Skin of body (tissue), 2 donors: ENCODE data around the gene CHCHD1. TPM values are rescaled to one million over a fixed set of nuclear protein-coding genes. Genes with fewer than 3 reads are reported as not detected.
"Not testable (repeated sequence)": the region's sequence is repeated elsewhere in the genome, so short reads cannot be mapped to it uniquely, and the experiment has no call there.

Source experiments
- DNase-seq: peaks from one replicate; lab custom pipeline; 2025; lab: John Stamatoyannopoulos, UW
- total RNA-seq: library from RNA; depleted of rRNA; stranded (reverse); fragments of >200 nt; gene quantifications from one replicate; pipeline ENCODE4 v1.2.3, GENCODE V29; 2014

CHCHD1 gene
- total RNA-seq, 1 donor from 2014 or later = 18.6 TPM

DNA sequence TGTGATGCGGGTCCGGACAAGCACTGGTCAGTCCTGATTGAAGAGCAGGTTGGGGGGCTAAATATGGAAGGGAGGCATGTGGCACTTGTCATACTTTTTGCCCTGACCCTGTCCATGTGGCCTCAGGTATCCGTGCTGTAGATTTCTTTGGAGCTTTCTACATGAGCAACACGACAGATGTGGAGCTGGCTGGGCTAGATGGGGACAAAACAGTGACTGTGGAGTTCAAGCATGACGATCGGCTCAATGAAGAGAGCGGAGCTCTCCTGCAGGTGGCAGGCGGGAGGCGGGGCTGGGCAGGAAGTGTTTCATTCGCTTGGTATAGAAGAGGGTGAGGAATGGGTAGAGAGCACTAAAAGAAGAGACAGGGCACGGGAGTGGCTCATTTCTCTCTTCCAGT lies 13.0 kb upstream of the CHCHD1 start:
- no peak for DNase-seq

DNA sequence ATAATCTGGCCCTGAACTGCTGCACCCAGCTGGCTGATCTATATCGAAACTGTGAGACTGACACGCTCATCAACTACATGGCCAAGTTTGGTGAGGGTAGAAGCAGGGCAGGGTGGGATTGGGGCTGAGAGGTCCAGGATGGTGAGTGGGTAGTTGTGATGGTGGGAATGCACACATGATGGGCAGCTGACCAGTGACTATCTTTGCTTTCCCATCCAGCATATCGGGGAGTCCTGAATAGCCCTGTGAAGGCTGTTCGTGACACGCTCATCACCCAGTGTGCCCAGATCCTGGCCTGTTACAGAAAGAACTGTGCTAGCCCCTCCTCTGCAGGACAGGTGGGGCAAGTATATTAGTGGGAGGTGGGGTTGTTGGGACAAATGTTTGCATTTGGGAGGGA lies 12.5 kb upstream of the CHCHD1 start:
- DNase-seq = no peak

DNA sequence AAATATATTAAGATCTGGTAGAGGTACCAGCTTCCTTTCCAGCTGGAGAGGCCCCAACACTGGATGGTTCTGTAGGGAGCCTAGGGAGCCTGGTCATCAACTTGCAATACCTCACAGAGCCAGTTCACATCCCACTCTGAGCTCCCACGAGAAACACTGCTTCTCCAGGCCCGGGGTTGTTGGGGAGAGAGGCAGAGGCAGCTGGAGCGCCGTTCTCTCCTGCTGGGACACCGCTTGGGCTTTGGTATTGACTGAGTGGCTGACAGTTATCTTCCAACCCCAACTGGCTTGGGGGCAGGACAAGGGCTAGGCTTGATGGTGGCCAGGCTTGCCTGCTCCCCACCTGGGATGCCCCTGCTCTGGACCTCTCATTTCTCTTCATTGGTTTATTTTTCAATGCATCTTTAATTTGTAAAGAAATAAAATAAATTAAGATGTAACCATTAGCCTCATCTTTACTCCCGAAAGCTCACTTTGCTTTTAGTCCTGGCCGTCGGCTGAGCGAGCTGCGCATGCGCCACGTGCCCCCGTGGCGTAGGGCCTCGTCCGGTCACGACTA lies 10.0 kb upstream of the CHCHD1 start:
- no peak for DNase-seq

DNA sequence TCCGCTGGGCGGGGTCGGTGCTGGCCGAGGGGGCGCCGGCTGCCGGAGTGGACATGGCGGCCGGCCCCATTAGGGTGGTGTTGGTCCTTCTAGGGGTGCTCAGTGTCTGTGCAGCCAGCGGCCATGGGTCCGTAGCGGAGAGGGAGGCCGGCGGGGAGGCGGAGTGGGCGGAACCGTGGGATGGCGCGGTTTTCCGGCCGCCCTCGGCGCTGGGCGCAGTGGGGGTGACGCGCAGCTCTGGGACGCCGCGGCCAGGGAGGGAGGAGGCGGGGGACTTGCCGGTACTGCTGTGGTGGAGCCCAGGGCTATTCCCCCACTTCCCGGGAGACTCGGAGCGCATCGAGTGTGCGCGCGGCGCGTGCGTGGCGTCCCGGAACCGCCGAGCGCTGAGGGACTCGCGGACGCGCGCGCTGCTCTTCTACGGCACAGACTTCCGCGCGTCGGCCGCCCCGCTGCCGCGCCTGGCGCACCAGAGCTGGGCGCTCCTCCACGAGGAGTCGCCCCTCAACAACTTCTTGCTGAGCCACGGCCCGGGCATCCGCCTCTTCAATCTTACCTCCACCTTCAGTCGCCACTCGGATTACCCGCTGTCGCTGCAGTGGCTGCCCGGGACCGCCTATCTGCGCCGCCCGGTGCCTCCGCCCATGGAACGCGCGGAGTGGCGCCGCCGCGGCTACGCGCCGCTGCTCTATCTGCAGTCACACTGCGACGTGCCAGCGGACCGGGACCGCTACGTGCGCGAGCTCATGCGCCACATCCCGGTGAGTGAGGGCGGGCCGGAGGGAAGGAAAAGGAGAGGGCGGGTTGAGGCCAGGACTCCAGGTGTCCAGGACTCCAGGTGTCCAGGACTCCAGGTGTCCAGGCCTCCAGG lies 9.3 kb upstream of the CHCHD1 start:
- DNase-seq = peak; percentile 70

DNA sequence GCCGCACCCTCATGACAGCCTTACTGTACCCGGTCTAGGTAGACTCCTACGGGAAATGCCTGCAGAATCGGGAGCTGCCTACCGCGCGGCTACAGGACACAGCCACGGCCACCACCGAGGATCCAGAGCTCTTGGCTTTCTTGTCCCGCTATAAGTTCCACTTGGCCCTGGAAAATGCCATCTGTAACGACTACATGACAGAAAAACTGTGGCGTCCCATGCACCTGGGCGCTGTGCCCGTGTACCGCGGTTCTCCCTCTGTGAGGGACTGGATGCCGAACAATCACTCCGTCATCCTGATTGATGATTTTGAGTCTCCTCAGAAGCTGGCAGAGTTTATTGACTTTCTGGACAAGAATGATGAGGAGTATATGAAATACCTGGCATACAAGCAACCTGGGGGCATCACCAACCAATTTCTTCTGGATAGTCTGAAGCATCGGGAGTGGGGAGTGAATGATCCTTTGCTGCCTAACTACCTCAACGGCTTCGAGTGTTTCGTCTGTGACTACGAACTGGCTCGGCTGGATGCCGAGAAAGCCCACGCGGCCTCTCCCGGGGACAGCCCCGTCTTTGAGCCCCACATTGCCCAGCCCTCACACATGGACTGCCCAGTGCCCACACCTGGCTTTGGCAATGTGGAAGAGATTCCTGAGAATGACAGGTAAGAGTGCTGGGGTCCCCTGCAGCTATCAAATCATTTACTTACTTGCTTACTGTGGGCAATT lies 8.5 kb upstream of the CHCHD1 start:
- no peak for DNase-seq

DNA sequence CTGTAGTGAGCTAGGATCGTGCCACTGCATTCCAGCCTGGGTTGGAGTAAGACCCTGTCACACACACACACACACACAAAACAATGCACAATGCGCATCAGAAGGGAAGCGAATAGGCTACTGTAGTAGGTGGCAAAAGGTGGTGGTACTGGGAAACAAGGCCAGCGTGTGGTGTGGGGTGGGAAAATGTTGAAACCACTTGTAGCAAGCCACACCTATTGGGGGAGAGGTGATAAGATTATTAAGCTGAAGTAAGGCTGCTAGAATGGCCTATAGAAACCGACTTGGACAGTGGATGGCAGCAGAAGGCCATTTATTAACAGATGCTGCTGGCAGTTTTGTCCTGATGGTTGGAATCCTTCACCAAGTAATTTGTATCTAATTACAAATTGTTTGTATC lies 7.2 kb upstream of the CHCHD1 start:
- DNase-seq = no peak

DNA sequence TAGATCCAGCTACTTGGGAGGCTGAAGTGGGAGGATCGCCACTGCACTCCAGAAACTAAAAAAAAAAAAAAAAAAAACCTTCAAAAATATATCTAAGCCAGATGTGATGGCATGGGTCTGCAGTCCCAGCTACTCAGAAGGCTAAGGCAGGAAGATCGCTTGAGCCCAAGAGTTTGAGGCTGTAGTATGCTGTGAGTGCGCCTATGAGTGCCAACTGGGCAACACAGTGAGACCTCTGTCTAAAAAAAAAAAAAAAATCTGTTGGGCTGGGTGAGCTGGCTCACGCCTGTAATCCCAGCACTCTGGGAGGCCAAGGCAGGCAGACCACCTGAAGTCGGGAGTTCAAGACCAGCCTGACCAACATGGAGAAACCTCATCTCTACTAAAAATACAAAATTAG lies 2.8 kb upstream of the CHCHD1 start:
- DNase-seq = no peak

DNA sequence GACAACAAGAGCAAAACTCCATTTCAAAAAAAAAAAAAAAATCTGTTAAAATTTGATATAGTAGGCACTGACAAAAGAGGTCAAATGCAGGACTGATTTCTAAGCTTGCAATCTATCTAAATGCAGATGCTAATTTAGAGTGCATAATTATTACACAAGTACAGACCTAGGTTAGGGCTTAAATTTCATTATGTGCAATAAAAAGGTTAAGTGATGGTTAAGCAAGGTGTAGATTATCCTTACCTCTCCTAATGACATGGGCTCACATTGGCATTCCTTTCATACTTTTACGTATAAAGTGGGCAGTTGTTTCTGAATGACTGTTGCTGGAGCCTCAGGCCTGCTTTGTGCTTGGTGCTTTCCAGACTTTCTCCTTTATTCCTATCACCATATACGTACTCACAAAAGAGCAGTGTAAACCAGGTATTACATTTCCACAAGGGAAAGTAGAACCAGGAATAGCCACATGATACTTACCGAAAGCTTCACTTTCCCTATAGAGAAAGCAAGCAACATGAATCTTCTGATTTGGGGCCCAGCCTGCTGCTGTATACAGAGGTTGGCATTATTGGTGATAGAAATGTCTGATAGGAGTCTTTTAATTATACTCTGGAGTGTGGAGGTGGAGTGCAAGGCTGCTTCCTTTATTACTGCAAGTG lies 2.2 kb upstream of the CHCHD1 start:
- DNase-seq = no peak

DNA sequence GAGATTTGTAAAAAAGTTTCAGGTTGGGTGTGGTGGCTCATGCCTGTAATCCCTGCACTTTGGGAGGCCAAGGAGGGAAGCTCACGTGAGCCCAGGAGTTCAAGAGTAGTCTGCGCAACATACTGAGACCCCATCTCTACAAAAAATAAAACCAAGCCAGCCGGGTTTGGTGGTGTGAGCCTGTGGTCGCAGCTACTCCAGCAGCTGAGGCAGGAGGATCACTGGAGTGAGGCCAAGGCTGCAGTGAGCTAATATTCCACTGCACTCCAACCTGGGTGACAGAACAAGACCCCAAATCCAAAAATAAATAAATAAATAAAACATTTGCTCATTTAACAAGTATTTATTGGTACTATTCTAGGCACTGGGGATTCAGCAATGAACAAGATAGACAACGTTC lies 1.5 kb upstream of the CHCHD1 start:
- DNase-seq = no peak

DNA sequence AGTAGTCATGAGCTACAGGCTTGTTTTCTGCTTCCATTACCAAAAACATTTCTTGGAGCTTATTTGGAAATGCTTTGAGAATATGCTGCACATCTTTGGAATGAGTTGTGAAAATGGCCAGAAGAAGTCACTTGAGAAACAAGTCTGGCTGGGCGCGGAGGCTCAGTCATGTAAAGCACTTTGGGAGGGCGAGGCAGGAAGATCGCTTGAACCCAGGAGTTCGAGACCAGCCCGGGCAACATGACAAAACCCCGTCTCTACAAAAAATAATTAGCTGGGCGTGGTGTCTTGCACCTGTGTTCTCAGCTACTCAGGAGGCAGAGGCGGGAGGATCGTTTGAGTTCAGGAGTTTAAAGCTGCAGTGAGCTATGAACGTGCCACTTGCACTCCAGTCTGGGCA lies 882 bp upstream of the CHCHD1 start:
- DNase-seq = no peak

DNA sequence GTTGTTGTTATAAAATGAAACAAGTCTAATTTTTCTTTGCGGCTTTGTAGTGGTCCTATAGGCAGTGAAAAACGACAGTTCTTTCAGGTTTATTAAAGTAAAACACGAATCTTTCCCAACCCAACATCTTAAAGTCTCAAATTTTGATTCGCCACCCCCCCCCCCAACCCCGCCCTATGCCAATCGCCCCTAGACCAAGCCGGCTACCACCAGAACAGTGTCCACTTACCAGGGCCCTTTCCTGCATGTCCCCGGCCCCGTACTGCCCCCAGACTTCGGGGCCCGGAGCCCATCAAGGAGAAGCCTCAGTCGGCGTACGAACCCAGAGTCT lies 335 bp upstream of the CHCHD1 start:
- DNase-seq = no peak

DNA sequence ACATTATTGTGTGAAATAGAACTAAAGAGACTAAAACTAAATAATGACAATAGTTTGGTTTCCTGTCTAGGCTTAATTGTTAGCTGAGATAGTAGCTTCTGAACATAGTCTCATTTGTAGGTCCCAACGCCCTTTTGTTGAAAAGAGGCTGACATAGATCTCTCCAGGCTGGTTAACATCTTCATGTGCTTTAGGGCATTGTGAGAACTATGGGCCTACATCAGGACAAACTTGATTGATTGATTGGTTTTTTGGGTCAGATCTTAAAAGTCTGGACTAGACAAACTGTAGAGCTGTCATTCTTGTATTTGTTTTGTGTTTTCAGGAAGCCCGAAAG lies 869 bp downstream of the CHCHD1 start:
- DNase-seq = no peak

DNA sequence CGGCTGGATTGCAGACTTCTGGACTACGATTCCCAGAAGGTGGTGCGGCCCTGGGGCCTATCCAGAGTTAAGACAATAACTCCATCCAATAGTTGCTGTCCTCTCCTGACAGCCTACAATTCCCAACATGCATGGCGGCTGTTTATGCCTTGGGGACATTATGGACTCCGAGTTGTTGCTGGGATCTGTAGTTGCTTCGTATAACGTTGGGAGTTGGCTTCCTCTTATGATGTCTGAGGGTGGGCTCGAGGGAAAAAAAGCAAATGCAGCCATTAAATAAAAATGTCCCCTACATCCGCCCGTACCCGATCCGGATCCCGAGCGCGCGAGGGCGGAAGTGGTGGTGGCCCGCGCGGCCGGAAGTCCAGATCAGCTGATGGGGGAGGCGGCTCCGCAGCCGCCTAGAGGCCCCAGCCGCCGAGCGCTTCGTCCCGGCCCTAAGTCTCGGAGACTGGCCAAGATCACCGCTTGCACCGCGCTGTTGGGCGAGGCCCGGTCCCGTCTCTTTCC lies 3.4 kb downstream of the CHCHD1 start, which contains the start of gene ZSWIM8:
TSS of gene ZSWIM8 (plus strand) at position 396 of the 510 bp plus-strand sequence. CDS start 273 bp downstream, outside the sequence.
- DNase-seq = peak; percentile 99

DNA sequence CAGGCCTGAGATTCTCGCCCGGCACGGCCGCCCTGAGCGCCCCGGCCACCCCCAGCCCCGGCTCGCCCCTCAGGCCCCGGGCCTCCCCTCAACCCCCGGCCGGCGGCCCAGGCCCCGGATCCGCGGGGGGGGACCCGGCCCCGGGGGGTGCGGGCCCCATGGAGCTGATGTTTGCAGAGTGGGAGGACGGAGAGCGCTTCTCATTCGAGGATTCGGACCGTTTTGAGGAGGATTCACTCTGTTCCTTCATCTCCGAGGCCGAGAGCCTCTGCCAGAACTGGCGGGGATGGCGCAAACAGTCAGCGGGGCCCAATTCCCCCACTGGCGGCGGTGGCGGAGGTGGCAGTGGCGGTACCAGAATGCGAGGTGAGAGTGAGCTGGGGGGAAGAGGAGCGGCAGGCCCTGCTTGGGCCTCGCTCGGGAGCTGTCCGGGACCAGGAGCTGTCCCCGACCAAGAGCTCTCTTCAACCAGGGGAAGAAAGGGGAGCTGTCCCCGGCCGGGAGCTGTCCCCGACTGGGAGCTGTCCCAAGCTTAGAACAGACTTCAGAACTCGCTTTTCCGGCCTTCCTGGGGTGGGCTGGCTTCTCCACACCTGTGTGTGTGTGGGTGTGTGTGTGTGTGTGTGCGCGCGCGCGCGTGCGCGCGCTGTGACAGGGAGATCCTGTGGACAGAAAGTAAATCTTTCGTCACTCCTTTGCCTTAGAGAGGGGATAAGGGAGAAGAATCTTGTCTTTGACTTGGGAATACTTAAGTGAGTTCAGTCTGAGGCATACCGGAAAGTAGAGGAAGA lies 4.1 kb downstream of the CHCHD1 start:
- DNase-seq = no peak

DNA sequence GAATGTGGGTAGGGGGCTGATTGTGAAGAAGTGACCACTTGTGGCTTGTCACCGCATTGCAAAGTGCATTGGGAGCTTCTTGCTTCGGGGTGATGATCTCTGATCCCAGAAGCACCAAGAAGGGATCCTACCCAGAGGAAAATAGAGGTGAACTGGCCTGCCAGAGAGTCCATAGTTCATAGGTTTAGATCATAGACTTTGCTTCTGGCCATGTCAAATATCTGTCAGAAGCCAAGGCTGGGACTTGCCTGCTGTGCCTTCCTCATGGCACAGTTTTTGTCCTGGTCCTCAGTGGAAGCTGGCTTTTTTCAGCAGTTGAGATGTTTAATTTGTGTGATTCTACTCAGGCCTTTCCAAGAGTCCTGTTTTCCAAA lies 4.7 kb downstream of the CHCHD1 start:
- DNase-seq = no peak

DNA sequence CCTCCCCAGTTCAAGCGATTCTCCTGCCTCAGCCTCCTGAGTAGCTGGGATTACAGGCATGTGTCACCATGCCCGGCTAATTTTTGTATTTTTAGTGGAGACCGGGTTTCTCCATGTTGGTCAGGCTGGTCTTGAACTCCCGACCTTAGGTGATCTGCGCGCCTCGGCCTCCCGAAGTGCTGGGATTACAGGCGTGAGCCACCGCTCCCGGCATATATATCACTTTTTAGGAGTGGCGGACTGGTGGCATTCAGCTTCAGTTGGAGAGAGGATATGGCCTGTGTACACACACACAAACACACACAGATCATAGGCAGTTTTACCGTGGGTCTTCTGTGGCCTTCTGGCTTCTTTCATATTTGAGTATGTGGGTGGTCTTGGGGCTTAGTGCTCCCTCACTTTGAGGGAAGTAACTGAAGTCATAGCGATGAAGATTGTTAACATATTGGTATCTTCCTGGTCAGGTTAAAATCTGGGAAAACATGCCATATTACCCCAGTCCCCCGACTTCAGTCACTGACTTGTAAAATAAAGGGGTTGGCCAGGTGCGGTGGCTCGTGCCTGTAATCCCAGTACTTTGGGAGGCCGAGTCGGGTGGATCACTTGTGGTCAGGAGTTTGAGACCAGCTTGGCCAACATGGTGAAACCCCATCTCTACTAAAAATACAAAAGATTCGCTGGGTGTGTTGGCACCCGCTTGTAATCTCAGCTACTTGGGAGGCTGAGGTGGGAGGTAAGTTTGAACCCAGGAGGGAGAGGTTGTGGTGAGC lies 5.4 kb downstream of the CHCHD1 start:
- not testable (repeated sequence) for DNase-seq

DNA sequence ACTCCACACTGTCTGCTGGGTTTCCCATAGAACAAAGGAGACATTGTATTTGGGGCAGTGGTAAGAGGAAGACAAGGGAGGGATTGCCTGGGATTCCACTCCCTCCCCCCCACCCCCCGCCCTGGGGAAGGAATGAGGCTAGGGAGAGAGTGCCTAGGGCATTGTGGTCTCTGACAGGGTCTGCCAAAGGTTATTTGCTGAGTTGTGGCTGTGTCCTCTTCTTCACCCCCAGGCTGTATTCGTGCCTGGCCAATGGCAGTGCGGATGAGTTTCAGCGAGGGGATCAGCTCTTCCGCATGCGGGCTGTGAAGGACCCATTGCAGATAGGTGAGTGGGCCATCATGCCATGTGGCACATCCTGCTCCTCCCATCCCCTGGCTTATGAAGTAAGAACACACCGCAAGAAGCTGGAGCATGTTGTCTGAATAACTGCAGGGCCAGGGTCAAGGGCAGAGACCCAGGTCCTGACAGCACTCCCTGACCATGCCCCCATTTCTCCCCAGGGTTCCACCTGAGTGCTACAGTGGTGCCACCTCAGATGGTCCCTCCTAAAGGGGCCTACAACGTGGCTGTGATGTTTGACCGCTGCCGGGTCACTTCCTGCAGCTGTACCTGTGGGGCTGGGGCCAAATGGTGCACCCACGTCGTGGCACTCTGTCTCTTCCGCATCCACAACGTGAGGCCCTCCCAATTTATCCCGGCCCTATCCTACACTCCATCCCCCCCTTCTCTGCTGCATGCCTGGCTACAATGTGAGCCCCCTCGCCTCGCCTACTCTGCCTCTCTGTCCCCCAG lies 7.2 kb downstream of the CHCHD1 start:
- no peak for DNase-seq

DNA sequence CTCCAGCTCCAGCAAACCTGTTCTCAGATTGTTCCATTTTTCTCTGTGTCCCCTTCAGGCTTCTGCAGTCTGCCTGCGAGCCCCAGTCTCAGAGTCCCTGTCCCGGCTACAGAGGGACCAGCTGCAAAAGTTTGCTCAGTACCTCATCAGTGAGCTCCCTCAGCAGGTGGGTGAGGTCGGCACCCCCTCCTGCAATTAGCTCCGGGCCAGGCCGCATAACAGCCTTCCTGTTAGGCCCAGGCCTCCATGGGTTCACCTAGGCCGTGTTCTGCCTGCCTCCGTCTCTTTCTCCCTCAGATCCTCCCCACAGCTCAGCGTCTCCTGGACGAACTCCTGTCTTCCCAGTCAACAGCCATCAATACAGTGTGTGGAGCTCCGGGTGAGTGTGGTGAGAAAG lies 7.8 kb downstream of the CHCHD1 start:
- DNase-seq = no peak

DNA sequence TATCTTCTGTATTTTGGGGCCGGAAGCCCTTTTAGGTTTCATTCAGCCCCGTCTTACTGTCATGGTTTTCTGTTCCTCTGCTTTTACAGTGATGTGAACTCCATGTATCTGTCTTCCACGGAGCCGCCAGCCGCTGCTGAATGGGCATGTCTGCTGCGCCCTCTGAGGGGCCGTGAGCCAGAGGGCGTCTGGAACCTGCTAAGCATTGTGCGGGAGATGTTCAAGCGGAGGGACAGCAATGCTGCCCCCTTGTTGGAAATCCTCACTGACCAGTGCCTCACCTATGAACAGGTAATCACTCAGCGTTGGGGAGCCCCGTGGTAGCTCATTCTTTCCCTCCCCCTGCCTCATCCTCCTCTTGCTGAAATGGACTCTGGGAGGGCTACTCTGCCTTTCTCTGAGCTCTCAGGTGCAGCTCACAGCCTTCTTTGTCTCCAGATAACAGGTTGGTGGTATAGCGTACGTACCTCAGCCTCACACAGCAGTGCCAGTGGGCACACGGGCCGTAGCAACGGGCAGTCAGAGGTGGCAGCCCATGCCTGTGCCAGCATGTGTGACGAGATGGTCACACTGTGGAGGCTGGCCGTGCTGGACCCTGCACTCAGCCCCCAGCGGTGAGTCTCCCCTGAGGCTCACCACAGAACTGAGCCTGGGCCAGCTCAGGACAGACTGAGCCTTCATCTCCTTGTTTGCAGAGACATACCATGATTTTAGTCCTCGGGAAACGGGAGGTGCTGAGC lies 9.2 kb downstream of the CHCHD1 start:
- DNase-seq = no peak
